Retina (tissue), 1 donor: Measurements from ENCODE around the gene PDS5B.
"Not testable (repeated sequence)": the region's sequence is repeated elsewhere in the genome, so short reads cannot be mapped to it uniquely, and the experiment has no call there.

Experiments used
- DNase-seq: peaks from one replicate; pipeline ENCODE4 v3.0.0-alpha.2; 2016

The PDS5B gene, protein sequence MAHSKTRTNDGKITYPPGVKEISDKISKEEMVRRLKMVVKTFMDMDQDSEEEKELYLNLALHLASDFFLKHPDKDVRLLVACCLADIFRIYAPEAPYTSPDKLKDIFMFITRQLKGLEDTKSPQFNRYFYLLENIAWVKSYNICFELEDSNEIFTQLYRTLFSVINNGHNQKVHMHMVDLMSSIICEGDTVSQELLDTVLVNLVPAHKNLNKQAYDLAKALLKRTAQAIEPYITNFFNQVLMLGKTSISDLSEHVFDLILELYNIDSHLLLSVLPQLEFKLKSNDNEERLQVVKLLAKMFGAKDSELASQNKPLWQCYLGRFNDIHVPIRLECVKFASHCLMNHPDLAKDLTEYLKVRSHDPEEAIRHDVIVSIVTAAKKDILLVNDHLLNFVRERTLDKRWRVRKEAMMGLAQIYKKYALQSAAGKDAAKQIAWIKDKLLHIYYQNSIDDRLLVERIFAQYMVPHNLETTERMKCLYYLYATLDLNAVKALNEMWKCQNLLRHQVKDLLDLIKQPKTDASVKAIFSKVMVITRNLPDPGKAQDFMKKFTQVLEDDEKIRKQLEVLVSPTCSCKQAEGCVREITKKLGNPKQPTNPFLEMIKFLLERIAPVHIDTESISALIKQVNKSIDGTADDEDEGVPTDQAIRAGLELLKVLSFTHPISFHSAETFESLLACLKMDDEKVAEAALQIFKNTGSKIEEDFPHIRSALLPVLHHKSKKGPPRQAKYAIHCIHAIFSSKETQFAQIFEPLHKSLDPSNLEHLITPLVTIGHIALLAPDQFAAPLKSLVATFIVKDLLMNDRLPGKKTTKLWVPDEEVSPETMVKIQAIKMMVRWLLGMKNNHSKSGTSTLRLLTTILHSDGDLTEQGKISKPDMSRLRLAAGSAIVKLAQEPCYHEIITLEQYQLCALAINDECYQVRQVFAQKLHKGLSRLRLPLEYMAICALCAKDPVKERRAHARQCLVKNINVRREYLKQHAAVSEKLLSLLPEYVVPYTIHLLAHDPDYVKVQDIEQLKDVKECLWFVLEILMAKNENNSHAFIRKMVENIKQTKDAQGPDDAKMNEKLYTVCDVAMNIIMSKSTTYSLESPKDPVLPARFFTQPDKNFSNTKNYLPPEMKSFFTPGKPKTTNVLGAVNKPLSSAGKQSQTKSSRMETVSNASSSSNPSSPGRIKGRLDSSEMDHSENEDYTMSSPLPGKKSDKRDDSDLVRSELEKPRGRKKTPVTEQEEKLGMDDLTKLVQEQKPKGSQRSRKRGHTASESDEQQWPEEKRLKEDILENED (N-terminal part only)

DNA sequence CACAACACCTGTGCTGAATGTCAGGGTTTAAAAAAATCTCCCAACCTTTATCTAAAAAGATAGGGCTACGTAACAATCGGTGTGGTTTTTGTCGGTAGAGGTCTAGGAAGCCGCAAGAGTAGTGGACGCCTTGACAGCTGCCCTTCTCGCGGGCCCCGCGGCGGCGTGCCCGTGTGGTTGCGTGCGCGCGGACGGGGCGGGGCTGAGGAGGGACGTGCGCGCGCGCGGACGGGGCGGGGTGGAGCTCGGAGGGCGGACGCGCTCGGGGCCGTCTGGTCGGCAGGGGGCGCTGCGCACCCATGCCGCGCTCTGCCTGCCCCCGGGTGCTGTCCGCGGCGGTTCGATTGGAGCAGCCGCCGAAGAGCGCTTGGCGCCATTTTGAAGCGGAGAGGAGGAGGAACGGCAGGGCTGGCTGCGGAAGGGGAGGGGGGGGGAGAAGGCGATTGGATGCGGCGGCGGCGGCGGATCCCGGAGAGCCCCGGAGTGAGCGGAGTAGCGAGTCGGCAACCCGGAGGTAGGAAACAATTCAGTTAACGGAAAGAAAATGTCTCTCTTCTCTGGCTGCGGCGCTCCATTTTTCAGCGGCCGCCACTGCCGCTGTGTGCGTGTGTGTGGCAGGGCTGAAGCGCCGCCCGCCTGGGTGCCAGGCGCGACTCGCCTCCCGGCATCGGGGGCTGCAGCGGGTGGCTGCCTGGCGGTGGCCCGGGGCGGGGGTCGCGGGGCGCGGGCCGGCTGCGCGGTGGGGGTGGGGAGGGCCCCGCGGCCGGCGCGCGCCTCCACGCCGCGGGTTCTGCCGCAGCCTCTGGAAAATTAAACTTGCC is at the start of gene PDS5B:
TSS of gene PDS5B (plus strand) at position 373 of the 821 bp plus-strand sequence. CDS start 62,321 bp downstream, outside the sequence.
- peak; percentile 97 for DNase-seq

DNA sequence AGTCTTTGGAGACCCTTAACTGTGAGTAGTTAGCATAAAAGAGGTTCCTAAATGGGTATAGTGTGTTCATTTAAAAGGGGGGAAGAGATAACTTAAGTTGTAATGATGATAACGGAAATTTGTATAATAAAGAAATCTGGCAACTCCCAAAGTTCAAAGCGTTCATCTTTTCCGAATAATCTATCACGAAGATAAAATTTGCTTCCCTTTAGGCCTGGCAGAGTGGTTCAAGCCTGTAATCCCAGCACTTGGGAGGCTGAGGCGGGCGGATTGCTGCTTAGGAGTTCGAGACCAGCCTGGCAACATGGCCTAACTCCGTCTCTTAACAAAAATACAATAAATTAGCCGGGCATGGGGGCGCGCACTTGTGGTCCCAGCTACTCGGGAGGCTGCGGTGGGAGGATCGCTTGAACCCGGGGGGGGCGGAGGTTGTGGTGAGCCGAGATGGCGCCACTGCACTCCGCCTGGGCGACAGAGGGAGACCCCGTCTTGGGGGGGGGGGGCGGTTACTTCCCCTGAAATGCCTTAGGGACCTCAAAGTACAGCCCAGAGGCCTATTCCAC is 48.6 kb upstream of the PDS5B start:
- no peak for DNase-seq

DNA sequence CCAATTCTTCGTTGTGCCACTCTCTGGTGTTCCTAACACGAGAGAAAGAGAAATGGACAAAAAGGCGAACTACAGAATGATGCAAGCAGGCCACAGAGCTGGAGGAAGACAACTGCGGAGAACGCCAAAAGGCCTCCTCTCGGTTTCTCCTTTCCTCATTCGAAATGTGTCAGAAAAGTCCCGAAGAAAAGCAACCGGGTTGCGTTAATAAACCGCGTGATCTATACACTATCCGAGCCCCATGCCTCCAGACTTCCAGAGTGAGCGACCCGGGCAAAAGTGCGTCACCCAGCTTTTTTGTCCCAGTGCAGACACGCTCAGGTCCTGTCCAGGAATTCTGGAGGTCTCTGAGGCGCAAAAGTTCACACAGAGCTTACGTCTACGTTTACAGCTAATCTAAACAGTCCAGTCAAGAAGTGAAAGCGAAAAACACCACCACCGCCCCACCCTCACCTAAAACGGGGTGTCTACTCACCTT is 48.1 kb upstream of the PDS5B start:
- DNase-seq = no peak

DNA sequence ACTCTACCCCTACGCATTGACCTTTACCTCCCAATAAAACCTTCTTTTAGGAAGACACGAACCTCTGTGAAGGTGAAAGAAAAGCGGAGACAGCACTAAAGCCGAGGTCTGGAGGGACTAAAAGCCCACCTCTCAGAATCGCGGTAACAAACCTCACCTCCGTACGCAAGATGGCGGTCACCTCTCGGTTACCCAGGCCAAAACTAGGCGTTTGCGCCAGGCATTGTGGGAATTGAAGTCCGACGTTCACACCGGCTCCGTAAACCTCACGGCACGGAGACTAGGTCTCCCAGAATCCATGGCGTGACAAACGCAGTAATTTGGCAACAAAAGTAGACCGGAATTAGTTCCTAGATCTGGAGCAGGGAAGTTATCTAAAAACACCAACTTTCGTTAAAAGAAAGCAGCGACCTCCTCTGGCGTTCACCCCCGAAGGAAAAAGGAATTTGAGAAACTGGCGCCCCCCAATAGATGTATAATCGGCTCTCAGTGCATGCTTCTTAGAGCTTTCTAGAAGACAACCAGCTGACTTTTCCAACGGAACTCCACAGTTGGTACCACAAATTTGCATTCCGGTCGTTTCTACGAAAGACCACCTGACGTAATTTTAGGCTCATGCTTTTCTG is 47.5 kb upstream of the PDS5B start, which contains the start of gene N4BP2L2:
TSS of gene N4BP2L2 (minus strand) at position 175 of the 626 bp plus-strand sequence. CDS start 1,768 bp downstream, outside the sequence.
- peak; percentile 94 for DNase-seq

- no peak for DNase-seq
Measured at GRCh38 chr13:32542221-32542620, 44.0 kb upstream of the PDS5B start.

- DNase-seq = no peak
Measured at GRCh38 chr13:32545083-32545482, 41.2 kb upstream of the PDS5B start.

DNA sequence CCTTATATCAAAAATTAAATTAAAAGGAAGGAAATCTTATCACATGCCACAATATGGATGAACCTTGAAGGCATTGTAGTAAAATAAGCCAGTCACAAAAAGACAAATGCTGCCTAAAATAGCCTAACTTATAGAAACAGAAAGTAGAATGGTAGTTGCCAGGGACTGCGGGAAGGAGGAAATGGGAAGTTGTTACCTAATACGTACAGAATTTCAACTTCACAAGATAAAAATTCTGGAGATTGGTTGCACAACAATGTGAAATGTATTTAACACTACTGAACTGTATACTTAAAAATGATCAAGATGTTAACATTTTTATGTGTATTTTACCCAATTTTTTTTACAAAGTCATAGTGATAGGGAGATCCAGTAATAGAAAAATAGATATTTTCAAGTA is 37.4 kb upstream of the PDS5B start:
- DNase-seq = no peak

- no peak for DNase-seq
Measured at GRCh38 chr13:32549788-32550187, 36.5 kb upstream of the PDS5B start.

DNA sequence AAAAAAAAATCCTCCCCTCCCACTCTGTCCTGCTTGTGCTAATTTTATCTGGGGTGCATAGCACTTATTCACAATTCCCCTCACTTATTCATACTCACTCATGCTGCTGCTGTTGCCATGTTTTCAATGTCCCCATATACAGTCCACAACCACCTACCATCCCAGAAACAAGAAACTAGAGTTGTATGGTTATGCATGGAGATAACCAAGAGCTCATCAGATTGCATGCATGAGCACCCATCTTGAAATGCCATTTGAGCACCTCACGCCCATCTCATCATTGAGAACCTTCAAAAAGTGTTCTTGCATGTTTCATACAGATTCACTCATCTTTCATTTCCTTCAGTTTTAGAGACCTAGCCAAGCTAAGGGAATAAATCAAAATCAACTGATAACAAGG is 32.5 kb upstream of the PDS5B start:
- DNase-seq = no peak

- DNase-seq = no peak
Measured at GRCh38 chr13:32555613-32556012, 30.6 kb upstream of the PDS5B start.

GRCh38 chr13:32560842-32561241 is 25.4 kb upstream of the PDS5B start:
- DNase-seq = not testable (repeated sequence)

DNA sequence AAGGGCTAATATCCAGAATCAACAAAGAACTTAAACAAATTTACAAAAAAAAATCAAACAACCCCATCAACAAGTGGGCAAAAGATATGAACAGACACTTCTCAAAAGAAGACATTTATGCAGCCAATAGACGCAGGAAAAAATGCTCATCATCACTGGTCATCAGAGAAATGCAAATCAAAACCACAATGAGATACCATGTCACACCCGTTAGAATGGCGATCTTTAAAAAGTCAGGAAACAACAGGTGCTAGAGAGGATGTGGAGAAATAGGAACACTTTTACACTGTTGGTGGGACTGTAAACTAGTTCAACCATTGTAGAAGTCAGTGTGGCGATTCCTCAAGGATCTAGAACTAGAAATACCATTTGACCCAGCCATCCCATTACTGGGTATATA is 10.6 kb upstream of the PDS5B start:
- not testable (repeated sequence) for DNase-seq

DNA sequence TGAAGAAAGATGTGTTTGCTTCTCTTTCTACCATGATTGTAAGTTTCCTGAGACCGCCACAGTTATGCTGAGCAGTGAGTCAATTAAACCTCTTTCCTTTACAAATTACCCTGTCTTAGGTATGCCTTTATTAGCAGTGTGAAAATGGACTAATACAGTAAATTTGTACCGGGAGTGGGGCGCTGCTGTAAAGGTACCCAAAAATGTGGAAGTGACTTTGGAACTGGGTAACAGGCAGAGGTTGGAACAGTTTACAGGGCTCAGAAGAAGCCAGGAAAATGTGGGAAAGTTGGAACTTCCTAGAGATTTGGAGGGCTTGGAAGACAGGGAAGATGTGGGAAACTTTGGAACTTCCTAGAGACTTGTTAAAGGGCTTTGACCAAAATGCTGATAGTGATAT is 9.2 kb upstream of the PDS5B start:
- no peak for DNase-seq

- no peak for DNase-seq
Measured at GRCh38 chr13:32581177-32581786, 5.0 kb upstream of the PDS5B start.

DNA sequence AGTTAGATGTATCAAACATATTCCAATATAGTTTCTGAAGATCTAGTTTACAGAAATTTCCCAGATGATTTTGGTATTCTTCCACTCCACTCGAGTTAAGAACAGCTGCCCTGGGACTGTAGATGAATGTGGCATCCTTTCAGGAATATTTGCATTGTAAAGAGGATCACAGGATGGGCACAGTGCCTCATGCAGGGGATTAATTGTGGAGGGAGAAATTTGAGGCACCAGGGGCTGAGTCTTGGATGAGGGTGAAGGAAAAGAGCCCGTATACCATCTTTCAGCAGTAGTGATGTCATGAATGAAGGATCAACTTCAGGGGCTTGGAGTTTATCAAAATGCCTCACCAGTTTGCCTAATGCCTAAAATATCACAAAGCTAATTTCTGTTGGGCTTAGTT is 4.0 kb upstream of the PDS5B start:
- no peak for DNase-seq

DNA sequence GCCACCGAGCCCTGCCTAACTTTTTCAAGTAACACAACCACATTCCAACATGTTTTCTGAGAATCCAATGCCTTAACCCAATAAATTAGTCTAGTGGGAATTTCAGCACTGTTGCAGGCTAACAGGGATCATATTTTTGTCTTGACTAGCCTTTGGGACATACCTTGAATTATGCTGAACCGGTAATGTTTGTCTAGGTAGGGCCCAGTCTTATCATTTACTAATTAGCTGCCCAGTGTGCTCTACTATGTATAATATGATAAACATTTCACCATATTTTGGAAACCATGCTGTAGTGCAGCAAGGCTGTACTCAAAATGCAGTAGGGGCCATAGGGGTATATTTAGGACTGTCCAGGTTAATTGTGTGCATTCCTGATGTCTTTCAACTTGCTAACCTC is 3.3 kb upstream of the PDS5B start:
- DNase-seq = no peak

DNA sequence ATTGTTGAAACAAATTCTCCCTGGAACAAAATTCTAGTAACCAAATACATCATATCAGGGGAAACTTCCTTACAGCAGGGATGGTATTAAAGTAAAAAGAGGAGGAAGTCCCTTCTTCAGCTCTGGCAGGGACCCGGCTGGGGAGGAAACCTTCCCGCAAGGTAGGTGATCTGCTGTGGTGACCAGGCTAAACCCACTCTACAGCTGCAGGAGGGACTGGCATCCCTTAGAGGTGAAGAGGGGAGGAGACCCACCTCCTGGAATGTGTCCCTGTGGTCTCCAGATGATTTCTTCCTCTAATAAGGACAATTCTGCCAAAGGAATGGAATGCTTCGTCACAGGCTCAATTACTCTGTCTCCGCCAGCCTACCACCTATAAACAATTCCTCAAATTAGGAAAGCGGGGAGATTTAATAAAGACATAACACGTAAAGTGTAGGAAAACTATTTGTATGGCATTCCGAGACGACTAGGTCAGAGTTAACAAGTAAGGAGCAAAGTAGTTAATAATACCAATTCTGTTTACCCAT is 637 bp upstream of the PDS5B start:
- DNase-seq = no peak

GRCh38 chr13:32587011-32587810 is 959 bp downstream of the PDS5B start:
- DNase-seq = peak; percentile 82

DNA sequence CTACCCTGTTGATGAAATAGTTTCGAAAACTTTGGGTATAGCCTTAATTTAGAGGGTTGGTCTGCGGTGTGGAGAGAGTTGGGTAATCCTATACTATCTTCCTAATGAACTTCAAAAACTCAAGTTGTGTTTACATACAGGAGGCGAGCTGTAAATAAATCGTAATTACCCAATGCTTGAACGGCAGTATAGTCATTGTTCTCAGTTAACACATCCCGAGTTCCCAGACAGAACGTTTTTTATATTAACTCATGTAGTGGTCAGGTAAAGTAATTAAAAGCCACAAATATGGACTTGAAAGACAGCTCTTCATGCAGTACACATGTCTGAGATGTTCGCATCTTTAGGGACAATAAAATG is 1.5 kb downstream of the PDS5B start:
- no peak for DNase-seq
